T-helper 9 cell (primary cell): ENCODE measurements around the gene TJP1.
"Not testable (repeated sequence)": the region's sequence is repeated elsewhere in the genome, so short reads cannot be mapped to it uniquely, and the experiment has no call there.

Source experiments
- DNase-seq: peaks from one replicate; pipeline ENCODE4 v3.0.0-alpha.2; 2020

The TJP1 gene

DNA sequence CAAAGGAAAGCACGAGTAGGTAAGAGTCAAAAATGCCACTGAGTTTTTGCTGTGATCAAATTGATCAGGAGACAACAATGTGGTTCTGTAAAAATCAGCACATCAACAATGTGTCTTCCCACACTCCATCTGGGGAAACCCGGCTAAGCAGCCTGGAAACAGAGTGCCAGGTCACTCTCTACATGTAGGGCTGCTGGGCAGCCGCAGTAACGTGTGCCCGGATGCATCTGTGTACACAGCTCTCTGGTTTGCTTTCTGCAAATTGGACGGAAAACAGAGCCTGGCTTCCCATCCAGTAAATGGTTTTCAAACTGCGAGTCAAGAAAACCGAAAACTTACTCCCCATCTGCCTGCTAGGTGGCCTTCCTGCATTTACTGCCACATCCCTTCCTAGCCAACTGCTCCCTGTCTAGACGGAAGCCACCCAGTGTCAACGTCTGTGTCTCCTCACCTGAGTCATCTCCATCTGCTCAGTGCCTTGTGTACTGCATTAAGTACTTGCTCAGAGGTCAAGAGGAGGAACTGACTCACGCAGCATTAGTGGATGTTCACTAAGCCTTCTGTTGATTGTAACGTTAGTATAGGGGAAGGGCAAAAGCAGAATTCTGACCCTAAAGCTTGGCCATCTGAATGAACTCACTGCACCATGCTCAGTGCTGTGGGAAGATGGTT, 124.1 kb downstream of the TJP1 start:
- DNase-seq, result no peak

DNA sequence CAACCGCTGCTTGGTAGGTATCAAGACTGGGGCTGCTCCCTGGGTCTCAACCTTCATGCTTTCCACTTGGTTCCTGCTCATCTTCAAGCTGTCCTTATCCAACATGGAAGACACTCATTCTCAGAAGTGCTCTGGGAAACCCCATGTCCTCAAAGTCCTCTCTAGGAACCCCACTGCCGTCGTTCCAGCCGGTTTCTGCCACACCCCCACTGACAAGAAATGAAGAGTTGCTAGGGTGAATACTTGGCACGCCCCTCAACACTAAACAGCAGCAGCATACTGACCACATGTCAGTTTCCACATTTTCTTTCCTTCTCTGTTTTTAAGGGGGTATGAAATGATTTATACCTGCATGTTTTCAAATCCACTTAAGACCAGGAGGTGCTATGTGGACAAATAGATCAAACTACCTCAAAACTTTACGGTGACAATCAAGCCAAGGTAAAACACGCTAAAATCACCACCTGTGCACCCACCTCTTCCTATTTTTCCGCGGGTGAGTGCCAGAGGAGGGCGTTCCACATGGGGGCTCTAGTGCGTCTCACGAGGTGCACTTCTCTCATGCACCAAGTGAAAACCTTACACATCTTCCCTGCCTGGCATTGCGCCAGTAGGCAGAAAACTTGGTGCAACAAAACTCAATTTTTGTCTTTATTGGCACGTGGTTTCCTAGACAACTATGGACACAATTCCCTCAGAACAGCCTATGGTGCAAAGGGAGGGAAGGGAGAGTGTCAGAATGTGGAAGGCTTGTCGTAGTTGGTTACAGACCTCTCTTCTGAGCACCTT, 125.1 kb downstream of the TJP1 start:
- no peak for DNase-seq

DNA sequence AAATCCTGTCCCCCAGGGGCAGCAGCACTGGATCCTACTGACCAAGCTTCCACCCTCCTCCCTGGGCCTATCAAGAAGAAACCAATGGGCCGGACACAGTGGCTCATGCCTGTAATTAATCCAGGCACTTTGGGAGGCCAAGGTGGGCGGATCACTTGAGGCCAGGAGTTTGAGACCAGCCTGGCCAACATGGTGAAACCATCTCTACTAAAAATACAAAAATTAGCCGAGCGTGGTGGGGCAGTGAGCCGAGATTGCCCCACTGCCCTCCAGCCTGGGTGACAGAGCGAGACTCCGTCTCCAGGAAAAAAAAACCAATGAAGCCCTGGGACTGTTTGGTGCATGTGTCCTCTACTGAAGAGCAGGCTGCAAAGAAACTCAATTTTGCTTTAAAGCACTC, 125.8 kb downstream of the TJP1 start:
- not testable (repeated sequence) for DNase-seq

DNA sequence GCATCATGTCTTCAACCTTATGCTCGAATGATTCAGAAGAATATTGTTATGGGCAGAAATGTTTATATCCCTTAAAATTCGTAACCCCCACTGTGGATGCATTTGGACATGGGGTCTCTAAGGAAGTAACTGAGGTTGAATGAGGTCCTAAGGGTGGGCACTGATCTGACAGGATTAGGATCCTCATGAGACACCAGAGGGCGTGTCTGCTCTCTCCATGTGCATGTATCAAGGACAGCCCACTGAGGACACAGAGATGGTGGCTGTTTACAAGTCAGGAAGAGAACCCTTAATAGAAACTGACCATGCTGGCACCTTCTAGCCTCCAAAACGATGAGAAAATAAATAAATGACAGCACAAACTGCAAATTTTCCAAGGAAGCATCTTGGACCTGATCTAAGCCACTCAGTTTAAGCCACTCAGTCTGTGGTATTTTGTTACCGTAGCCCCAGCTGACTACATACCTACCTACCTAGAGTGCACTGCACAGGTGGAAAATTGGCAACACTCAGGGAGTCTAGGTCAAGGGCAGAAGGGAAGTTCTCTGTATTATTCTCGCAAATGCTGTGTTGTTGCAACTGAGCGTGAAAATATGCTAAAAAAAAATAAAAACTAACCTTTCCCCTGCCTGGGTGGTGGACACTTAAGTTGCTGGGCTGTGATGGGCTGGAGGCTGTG, 126.6 kb downstream of the TJP1 start:
- DNase-seq, result no peak

DNA sequence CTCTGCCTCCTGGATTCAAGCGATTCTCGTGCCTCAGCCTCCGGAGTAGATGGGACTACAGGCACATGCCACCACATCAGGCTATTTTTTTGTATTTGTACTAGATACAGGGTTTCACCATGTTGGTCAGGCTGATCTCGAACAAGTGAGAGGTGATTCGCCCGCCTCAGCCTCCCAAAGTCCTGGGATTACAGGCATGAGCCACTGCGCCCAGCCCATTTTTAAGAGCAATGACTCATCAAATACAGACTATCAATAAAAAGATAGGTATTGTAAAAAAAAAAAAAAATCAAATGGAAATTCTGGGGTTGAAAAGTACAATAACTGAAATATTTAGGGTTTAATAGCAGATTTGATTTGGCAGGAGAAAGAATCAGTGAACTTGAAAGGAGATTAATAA, 129.0 kb downstream of the TJP1 start:
- DNase-seq, result no peak

DNA sequence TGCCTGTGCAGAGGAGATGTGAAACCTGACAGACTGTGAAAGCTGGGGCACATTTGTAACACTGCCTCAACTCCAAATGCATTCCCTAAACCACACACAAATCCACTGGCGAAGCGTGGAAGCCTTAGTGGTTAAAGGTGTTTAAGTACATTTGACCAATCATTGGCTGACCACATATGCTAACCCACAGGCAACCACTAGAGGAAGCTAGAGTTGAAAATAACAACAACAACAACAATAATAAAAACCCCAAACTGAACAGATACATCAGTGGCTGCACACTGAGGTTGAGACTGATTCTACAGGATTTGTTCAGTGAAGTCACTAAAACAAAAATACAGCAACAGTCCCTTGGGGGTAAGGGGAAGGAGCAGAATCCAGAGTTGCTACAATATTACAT, 129.7 kb downstream of the TJP1 start:
- no peak for DNase-seq

DNA sequence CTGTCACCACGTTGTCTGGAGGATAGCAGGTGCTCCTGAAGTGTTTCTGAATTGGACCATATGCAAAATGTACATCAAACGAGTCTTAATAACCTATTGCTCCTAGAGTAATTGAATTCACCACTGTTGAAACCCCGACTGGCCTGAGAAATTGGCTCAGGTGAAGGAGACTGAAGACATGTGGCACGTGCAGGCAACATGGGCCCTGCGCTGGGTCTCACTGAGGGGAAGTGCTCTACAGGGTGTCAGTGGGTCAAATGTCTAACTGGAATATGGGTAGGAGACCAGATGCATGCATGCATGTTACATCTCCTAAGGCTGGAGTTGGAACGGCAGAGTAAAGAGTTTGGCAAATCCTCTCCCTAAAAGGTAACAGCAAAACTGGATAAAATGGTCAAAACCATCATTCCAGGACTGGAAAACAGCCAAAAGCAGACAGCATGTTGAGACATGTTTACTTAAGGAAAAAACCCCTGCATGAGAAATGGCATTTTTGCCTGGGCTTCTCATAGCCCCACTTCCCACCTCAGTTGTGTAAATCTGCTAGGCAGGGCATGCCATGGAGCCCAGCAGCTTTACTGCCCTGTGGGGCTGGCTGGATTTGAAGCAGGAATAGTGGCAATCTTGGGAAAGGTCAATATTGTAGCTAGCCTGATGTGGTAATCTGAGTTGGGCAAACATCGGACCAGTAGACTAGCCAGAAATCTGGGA, 131.3 kb downstream of the TJP1 start:
- DNase-seq, result no peak

DNA sequence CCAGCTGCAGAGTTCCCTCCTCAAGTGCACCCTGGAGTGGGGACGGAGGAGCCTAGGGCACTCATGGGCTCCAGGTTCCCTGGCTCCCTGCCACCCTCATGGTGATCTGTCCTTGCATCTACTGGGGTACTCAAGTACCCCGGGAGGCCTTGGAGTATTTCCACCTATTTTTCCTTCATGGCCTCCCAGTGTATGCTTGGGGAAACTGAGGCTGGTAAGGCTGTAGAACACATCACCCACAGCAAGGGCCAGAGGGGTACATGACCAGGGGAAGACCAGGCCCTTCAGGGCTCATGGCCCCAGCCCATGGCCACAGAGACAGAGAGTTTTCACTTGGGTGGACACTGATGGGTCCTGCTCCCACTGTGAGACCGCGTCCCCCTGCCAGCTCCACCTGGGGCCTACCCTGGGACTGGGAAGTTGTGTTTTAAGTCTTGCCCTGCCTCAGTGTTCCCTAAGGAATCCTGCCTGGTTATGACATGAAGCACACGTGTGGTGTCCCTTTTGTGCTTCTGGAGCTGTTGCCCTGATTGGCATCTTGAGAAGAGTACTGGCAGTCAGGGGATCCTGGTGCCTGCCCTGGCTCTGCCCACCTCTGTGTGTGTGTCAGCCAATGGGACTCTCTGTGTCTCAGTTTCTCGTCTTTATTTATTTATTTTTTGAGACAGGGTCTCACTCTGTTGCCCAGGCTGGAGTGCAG, 132.8 kb downstream of the TJP1 start:
- no peak for DNase-seq

DNA sequence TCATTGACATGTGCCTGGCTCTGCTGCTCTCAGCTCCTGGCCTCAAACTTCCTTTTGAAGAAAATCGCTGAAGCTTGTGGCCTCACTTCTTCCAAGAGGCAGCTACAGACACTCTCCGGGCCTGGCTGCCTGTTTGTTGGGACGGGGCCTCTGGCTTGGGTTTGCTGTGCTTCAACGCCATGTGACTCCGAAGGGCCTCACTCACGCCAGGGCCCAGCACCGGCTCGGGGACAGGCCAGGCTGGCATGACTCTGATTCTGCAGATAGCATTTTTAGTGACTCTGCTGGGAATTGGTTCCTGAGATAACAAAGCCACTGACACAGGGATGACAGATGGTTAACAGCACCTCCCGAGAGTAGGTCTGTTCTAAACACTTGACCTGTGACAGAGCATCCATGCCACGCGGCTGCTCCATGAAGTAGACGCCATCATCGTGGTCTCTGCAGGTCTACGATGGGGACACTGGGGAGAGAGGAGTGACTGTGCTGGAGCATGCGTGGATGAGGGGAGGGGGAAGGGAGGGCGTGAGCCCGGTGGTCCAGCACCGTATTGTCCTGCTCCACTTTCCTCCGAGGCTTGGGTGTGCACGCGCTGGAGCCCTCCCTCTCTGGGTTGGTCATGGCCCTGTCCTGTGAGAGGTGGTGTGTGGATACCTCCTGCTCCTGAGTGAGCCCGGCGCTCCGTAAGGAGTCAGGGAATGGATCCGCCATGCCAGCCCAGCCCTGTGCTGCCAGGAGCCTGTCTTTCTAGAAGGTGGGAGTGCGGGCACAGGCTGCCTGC, 133.6 kb downstream of the TJP1 start:
- DNase-seq, result no peak

DNA sequence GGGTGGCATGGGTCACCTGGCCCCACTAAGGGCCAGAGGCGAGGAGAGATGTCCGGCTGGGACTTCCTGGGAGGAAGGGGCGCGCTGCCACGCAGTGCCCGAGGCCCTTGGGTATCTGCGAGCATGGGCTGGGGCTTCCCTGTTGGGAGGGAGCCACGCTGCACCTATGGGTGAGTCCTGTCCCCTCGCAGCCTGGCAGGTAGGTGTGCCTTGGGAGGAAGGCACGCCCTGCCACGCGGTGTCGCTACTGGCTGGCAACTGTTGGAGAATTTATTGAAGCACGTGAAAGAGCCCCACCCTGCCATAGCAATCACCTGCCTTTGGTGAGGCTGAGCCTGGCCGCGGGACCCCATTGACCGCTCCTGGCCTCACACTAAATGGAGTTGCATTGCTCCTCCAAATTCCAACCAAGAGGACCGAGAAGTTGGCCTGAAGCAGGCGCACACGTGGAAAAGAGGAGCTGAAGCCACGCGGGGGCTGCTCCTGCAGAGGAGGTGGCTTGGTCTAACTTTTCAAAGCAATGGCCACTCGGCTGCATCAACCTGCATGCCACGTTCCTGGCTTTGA, 134.2 kb downstream of the TJP1 start:
- no peak for DNase-seq

DNA sequence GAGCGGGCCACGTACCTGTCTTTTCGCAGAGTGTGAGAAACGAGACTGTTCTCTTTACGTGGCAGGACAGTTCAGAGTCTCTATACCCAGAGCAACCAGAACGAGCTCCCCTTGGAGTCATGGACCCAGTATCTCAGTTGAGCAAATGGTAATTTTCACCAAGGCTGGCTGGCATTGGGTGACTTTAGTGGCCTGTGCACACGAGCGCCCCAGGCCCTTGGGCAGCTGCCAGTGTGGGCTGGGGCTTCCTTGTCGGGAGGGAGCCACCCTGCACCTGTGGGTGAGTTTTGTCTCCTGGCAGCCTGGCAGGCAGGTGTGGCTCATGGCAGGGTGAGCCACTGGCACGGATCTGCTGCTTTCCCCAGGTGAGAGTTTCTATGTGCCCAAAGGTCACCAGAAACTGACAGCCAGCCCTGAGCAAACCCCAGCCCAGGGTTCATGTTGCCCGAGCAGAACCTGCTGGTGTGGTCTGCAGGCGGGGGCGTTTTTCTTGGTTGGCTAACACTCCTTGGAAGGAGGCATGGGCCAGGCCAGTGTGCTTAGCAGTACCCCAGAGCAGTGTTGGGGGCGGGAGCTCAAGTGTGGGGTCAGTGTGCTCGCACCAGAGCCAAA, 135.0 kb downstream of the TJP1 start:
- no peak for DNase-seq

DNA sequence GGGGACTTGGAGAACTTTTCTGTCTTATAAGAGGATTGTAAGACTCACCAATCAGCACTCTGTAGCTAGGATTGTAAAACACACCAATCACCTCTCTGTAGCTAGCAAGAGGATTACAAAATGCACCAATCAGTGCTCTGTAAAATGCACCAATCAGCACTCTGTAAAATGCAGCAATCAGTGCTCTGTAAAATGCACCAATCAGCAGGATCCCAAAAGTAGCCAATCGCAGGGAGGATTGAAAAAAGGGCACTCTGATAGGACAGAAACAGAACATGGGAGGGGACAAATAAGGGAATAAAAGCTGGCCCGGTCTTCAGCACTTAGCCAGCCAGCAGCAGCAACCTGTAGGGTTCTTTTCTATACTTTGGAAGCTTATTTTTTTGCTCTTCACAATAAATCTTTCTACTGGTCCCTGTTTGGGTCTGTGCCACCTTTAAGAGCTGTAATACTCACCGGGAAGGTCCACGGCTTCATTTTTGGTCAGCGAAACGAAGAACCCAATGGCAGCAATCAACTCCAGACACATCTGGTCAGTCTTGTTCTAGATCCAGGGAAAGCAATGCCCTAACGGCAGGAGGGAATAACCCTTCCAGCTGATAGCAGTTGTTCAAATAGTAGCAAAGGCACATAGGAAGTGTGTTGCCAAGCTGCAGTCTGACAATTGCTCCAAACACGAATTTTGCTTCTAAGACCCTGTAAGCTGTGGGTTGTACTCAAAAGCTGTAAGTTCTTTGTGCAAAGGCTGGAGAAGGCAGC, 135.6 kb downstream of the TJP1 start:
- DNase-seq, result no peak

DNA sequence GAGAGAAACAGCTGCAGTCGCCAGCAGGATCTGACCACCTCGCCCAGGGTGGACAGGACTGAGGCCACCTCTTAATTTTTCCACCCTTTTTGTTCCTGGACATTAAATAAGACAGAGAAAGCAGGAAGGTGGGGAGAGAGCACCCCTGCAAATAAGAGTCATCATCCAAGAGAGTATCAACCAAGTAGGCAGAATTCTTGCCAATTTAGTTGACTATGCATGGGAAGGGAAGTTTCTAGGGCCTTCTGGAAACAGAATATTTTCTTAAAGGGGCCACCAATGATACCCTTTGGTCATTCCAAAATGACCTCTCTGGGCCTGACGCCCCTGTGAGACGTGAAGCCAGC, 136.2 kb downstream of the TJP1 start:
- no peak for DNase-seq

DNA sequence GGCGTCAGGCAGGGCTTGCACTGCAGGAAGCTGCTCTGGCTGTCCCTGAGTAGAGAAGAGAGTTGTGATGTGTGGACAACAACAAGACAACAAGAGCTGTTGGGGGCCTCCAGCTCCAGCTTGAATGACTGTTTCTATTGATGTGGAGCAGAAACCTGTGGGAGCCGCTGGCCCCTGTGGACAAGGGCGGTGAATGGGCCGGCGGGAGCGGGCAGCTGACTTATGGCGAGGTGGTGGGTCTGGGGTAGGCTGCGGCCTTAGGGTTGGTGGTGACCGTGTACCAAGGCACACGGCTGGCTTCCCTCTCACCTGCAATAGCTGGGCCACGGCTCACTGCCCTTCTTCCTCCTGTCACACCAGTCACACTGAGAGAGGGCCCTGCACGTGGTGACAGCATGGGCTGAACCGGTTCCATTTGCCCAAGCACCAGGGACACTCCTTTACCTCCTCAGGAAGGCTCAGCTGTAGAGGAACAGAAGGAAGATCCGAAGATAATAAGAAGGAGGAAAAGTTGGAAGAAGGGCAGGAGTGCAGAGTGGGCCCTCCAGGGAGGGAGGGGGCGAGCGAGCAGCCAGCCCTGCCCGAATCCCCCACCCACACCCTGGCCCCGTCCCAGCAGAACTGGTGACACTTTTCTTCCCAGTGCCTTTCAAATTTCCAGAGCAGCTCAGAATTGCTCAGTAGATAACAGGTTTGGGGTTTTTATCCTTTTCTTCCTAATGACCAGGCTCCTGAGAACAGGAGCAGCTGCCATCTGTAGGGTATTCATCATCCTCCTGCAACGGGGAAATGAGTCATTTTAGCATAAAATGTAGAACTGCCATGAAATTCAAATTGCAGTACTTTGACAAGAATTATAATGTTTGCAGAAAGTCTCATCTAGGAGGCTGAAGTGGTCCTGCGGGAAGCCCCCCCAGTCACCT, 136.9 kb downstream of the TJP1 start:
- no peak for DNase-seq

DNA sequence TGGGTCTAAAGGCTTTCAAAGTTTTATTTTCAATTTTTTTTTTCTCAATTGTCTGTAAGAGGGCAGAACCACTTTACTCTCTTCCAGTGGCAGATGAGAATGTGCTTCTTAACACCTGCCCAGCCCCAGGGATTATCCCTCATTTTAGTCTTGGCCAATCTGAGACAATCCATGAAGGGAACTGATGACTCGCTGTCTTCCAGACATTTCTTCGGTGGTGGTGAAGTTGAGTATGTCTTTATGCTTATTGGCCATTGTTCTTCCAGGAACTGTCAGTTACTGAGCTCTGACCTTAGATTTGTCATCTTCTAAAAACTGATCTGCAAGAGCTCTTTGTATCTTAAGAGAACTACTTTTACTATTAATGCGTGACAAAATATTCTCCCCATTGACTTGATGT, 139.5 kb downstream of the TJP1 start:
- no peak for DNase-seq

DNA sequence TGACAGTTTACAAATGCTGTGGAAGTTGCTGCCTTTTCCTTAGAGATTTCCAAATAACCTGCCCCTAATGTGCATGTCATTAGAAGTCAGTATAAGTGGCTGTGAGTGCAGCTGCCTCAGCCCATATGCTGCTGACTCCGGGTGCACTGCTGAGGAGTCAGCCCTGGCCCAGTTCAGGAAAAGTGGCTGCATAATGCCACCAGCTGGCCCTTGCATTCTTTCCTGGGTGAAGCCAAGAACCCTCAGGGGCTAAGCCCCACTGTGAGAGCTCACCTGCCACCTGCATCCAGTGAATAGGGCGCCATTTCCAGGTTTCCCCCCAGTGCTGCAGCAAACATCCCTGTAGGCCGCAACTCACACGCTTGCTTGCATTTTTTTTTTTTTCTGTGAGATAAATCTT, 139.9 kb downstream of the TJP1 start:
- DNase-seq, result no peak

DNA sequence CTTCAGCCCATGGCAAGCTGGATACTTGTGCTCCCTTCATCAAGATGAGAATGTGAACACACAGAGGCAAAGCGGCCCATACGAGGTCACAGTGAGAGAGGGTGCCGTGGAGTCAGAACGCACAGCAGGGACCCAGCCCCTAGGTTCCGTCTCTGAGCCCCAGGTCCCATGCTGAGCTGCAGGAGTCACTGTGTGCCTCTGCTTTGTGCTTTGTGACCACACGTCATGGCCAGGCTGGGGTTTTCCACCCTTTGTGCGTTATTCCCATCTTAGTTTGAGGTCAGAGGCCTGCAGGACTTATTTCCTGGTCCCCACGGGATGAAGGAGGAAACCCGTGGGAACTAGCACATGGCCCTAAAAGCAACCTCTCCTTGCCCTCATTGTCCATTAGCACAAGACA, 140.3 kb downstream of the TJP1 start:
- DNase-seq, result no peak

DNA sequence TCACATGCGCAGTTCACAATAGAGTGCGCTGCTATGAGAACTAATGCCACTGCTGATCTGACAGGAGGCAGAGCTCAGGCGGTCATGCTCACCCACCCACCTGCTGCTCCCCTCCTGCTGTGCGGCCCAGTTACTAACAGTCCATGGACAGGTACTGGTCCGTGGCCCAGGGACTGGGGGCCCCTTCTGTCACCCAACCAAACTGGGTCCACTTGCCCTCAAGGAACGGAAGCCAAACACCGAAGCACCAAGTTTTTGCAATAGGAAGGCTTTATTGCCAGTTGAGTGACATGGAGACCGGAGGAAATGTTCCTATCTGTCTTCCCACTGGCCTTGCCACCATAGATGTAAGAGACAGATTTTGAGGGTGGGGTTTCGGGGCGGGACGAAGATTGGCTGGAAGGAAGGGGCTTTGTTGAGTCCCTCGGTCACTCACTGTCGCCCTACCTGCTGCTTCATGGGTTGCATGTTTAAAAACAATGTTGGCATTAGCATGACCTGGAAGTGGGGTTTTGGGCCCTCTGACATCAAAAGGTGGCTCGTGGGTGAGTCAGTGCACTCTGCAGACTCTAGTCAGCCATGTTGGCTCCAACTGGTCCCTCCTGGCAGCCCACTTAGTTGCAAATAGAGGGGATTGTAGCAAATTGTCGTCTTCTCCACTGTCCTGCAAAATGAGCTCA, 141.0 kb downstream of the TJP1 start:
- DNase-seq, result no peak
